ENCODE measurements around the gene CSTF2T.

CSTF2T gene

DNA sequence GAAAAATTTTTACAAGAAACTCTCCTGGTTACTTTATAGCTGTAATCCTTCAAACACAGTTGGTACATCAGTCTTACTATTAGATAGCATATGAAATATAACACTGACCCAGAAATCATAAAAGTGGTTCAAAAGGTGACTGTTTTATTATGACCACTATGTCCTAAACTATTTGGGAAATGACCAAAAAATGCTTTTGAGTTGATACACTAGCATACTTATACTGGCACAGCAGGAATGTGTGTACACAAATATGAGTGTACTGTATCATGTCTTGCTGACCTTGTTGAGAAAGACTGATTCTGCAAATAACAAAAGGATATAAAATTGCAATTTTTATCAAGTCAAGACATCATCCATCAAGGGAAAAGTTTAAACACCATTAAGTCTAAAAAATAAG, 24.3 kb downstream of the CSTF2T start:
- H3K36me3 Mint-ChIP-seq, result no peaks in the 10 kb centered on the region
- H3K4me3 Mint-ChIP-seq, result no peak overlapping the region
- no peaks in the 10 kb centered on the region for H3K4me1 Mint-ChIP-seq
- H3K9me3 Mint-ChIP-seq, result peaks cover 10% of the 10 kb centered on the region
- H3K27me3 Mint-ChIP-seq, result peaks cover 16% of the 10 kb centered on the region
- H3K27ac Mint-ChIP-seq, result no peak overlapping the region

DNA sequence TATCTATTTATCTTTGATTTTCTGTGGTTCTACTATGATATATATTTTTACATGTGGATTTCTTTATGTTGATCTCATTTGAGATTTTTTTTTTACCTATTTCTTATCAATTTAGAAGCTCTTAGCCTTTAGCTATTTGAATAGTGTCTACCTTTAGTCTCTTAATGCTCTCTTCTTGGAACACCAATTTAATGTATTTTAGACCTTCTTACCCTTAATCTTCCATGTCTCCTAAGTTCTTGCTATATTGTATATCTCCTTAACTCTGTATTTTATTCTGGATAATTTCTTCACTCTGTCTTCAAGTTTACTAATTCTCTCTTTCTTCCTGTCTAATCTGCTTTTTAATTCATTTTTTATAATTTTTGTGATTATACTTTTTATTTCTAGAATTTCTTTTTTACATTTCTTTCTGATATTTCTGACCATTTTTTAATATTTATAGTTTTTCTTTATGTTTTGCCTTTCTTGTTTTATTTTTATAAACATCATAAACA, 27.3 kb downstream of the CSTF2T start:
- Mint-ChIP-seq H3K9me3 (peaks cover 10% of the 10 kb centered on the region), H3K4me1 (no peaks in the 10 kb centered on the region), H3K36me3 (no peaks in the 10 kb centered on the region), H3K27me3 (peaks cover 10% of the 10 kb centered on the region), H3K4me3 (no peak overlapping the region), H3K27ac (no peak overlapping the region)

DNA sequence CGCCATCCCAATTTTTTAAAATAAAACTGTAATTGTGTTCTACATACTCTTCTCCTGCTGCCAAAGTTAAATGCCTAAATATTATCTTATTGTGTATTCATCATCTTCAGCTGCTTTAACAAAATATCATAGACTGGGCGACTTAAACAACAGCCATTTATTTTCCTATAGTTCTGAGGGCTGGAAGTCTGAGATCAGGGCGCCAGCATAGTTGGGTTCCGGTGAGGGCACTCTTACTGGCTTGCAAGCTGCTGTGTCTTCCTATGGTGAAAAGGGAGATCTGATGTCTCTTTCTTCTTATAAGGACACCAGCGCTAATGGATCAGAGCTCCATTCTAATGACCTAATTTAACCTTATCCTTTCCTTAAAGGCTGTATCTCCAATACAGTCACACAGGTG, 30.4 kb downstream of the CSTF2T start:
- no peaks in the 10 kb centered on the region for H3K4me1 Mint-ChIP-seq
- H3K4me3 Mint-ChIP-seq, result no peak overlapping the region
- H3K36me3 Mint-ChIP-seq, result no peaks in the 10 kb centered on the region
- peaks cover 10% of the 10 kb centered on the region for H3K27me3 Mint-ChIP-seq
- no peak overlapping the region for H3K27ac Mint-ChIP-seq
- H3K9me3 Mint-ChIP-seq, result peaks cover 10% of the 10 kb centered on the region

- Mint-ChIP-seq H3K4me1 (no peaks in the 10 kb centered on the region), H3K4me3 (no peak overlapping the region), H3K27ac (no peak overlapping the region), H3K36me3 (no peaks in the 10 kb centered on the region), H3K9me3 (peaks cover 10% of the 10 kb centered on the region), H3K27me3 (peaks cover 10% of the 10 kb centered on the region)
These were observed 31.1 kb downstream of the CSTF2T start for GRCh38 chr10:51668336-51668689.

GRCh38 chr10:51667678-51668335, 31.6 kb downstream of the CSTF2T start:
- Mint-ChIP-seq H3K4me1 (no peaks in the 10 kb centered on the region), H3K27me3 (peaks cover 7% of the 10 kb centered on the region), H3K9me3 (peaks cover 10% of the 10 kb centered on the region), H3K27ac (no peak overlapping the region), H3K4me3 (no peak overlapping the region), H3K36me3 (no peaks in the 10 kb centered on the region)

DNA sequence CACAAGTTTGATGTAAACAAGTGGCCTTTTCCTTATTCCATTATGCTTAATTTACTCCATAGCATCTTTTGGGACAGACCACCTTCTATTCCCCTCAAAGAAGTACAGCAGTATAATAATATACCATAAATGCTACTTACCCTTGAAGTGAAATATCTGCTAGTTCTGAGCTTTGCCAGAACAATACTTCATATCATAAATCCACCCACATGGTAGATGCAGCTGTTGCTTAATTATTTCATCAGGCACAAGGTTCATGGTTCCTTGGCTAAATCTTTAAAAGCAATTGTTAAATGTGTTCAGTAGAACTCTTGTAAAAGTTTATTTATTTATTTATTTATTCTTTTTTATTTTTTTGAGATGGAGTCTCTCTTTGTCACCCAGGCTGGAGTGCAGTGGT, 32.9 kb downstream of the CSTF2T start:
- peaks cover 3% of the 10 kb centered on the region for H3K27me3 Mint-ChIP-seq
- H3K4me3 Mint-ChIP-seq, result no peak overlapping the region
- H3K27ac Mint-ChIP-seq, result no peak overlapping the region
- H3K4me1 Mint-ChIP-seq, result no peaks in the 10 kb centered on the region
- H3K9me3 Mint-ChIP-seq, result no peaks in the 10 kb centered on the region
- H3K36me3 Mint-ChIP-seq, result no peaks in the 10 kb centered on the region

- no peaks in the 10 kb centered on the region for H3K4me1 Mint-ChIP-seq
- no peaks in the 10 kb centered on the region for H3K9me3 Mint-ChIP-seq
- no peak overlapping the region for H3K4me3 Mint-ChIP-seq
- H3K36me3 Mint-ChIP-seq, result no peaks in the 10 kb centered on the region
- H3K27me3 Mint-ChIP-seq, result peaks cover 5% of the 10 kb centered on the region
- H3K27ac Mint-ChIP-seq, result no peak overlapping the region
These were observed 36.3 kb downstream of the CSTF2T start for GRCh38 chr10:51663086-51663485.

GRCh38 chr10:51659344-51659743, 40.1 kb downstream of the CSTF2T start:
- H3K4me3 Mint-ChIP-seq, result no peak overlapping the region
- H3K9me3 Mint-ChIP-seq, result no peaks in the 10 kb centered on the region
- H3K4me1 Mint-ChIP-seq, result no peaks in the 10 kb centered on the region
- H3K27ac Mint-ChIP-seq, result no peak overlapping the region
- H3K27me3 Mint-ChIP-seq, result peaks cover 6% of the 10 kb centered on the region
- no peaks in the 10 kb centered on the region for H3K36me3 Mint-ChIP-seq

DNA sequence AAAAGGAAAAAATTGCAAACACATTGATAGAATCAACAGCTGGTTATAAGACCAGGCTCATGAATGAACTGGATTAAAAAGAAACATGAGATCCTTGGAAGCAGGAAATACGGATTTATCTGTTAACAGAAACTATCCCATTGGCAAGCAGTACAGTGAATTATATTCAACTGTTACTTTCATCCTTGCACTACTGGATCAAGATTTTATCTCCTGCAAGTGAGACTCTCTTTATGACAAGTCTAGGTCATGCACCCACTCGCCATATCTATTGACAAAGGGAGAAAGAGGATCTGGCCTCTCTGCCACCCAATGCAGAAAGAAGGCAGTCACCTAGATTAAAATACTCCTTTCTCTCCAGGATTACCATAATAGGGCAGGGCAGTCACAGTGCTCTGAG, 41.4 kb downstream of the CSTF2T start:
- no peak overlapping the region for H3K27ac Mint-ChIP-seq
- H3K27me3 Mint-ChIP-seq, result peaks cover 7% of the 10 kb centered on the region
- H3K9me3 Mint-ChIP-seq, result no peaks in the 10 kb centered on the region
- H3K4me3 Mint-ChIP-seq, result no peak overlapping the region
- no peaks in the 10 kb centered on the region for H3K4me1 Mint-ChIP-seq
- H3K36me3 Mint-ChIP-seq, result no peaks in the 10 kb centered on the region

DNA sequence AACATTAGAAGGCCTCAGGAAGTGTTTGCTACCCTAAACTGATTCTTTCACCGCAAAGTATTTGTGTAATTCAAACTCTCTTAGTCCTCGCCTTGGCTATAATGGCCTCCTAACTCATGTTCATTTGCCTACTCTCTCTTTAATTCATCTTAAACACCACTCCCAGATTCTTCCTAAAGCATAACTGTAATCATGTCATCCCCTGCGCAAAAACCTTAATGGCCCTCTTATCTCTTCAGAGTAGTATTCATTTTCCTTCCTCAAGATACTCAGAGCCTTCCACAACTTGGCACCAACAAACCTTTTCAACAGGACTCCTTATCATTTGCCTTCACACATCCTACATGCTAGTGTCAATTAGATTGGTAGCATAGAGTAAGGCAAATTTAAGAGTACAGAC, 42.9 kb downstream of the CSTF2T start:
- Mint-ChIP-seq H3K36me3 (no peaks in the 10 kb centered on the region), H3K4me3 (no peak overlapping the region), H3K9me3 (no peaks in the 10 kb centered on the region), H3K27me3 (peaks cover 7% of the 10 kb centered on the region), H3K27ac (no peak overlapping the region), H3K4me1 (no peaks in the 10 kb centered on the region)

DNA sequence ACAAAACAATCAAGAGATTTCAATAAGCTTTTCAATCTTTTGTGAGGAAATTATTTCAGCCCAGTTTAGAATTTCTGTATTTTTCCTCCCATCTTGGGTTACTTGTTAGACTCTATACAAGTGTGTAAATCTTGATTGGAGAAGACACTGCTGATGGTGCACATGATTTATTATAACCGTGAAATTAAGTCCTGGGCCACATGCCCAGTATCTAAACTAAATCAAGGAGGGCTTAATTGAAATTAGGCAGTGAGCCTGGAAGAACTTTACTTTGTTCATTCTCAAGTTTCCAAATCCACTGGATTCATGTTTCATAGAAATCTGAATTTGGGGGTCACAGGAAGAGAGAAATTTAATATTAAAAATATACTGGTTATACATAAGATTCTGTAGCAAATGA, 44.5 kb downstream of the CSTF2T start:
- Mint-ChIP-seq H3K4me3 (no peak overlapping the region), H3K27ac (no peak overlapping the region), H3K36me3 (no peaks in the 10 kb centered on the region), H3K27me3 (peaks cover 6% of the 10 kb centered on the region), H3K9me3 (no peaks in the 10 kb centered on the region), H3K4me1 (no peaks in the 10 kb centered on the region)

DNA sequence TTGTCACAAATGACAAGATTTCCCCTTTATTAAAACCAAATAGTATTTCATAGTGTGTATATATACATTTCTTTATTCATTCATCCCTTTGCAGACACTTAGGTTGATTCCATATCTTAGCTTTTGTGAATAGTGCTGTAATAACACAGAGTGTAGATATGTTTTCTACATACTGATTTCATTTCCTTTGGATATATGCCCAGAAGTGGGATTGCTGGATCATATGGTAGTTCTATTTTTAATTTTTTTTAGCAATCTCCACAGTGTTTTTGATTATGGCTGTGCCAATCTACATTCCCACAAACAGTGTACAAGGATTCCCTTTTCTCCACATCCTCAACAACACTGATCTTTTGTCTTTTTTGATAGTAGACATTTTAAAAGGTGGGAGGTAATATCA, 46.4 kb downstream of the CSTF2T start:
- peaks cover 4% of the 10 kb centered on the region for H3K27me3 Mint-ChIP-seq
- H3K27ac Mint-ChIP-seq, result no peak overlapping the region
- no peaks in the 10 kb centered on the region for H3K4me1 Mint-ChIP-seq
- H3K4me3 Mint-ChIP-seq, result no peak overlapping the region
- no peaks in the 10 kb centered on the region for H3K9me3 Mint-ChIP-seq
- no peaks in the 10 kb centered on the region for H3K36me3 Mint-ChIP-seq

GRCh38 chr10:51651063-51651462, 48.3 kb downstream of the CSTF2T start:
- Mint-ChIP-seq H3K4me3 (no peak overlapping the region), H3K27me3 (peaks cover 4% of the 10 kb centered on the region), H3K36me3 (no peaks in the 10 kb centered on the region), H3K4me1 (no peaks in the 10 kb centered on the region), H3K9me3 (no peaks in the 10 kb centered on the region), H3K27ac (no peak overlapping the region)

- H3K9me3 Mint-ChIP-seq, result no peaks in the 10 kb centered on the region
- H3K36me3 Mint-ChIP-seq, result no peaks in the 10 kb centered on the region
- H3K27me3 Mint-ChIP-seq, result peaks cover 6% of the 10 kb centered on the region
- H3K4me1 Mint-ChIP-seq, result no peaks in the 10 kb centered on the region
- no peak overlapping the region for H3K27ac Mint-ChIP-seq
- H3K4me3 Mint-ChIP-seq, result no peak overlapping the region
These were observed 50.3 kb downstream of the CSTF2T start for GRCh38 chr10:51649064-51649463.
